Trophoblast cell (in vitro differentiated cells and primary cell): Measurements from ENCODE around the gene SELENOM.
A peak's percentile ranks its signal among the peaks of the same experiment; 100 is the strongest.

Source experiments
- DNase-seq, 2 donors: peaks; one replicate each; pipeline ENCODE4 v3.0.0-alpha.2; 2016
- H2AFZ ChIP-seq: 2 replicates; pipeline ENCODE4 v1.6.1; 2013; ENCODE audit warnings: low read length, moderate library complexity, mild to moderate bottlenecking; ENCODE audit not compliant: insufficient read depth, poor library complexity
- H2AK5ac ChIP-seq: 2 replicates; pipeline ENCODE4 v1.6.1; 2013; ENCODE audit warnings: mild to moderate bottlenecking, low read length
- H2BK120ac ChIP-seq: 2 replicates; pipeline ENCODE4 v1.6.1; 2013; ENCODE audit warnings: low read length, mild to moderate bottlenecking, moderate library complexity; ENCODE audit not compliant: insufficient read depth, poor library complexity
- H2BK12ac ChIP-seq: 2 replicates; pipeline ENCODE4 v1.6.1; 2013; ENCODE audit warnings: mild to moderate bottlenecking, low read length, moderate library complexity
- H2BK5ac ChIP-seq: 2 replicates; pipeline ENCODE4 v1.6.1; 2013; ENCODE audit warnings: low read length, low read depth, moderate library complexity, mild to moderate bottlenecking; ENCODE audit not compliant: poor library complexity
- H3K14ac ChIP-seq: 2 replicates; pipeline ENCODE4 v1.6.1; 2013; ENCODE audit warnings: mild to moderate bottlenecking, low read length
- H3K18ac ChIP-seq: 2 replicates; pipeline ENCODE4 v1.6.1; 2013; ENCODE audit warnings: mild to moderate bottlenecking, low read length
- H3K23ac ChIP-seq: 2 replicates; pipeline ENCODE4 v1.6.1; 2013; ENCODE audit warnings: low read length
- H3K27ac ChIP-seq: 2 replicates; pipeline ENCODE4 v1.5.1; 2013; ENCODE audit warnings: low read depth, mild to moderate bottlenecking, inconsistent platforms, low read length, moderate library complexity
- H3K27me3 ChIP-seq: 2 replicates; pipeline ENCODE4 v1.6.1; 2013; ENCODE audit warnings: inconsistent platforms, mild to moderate bottlenecking, low read length, moderate library complexity; ENCODE audit not compliant: insufficient read depth
- H3K36me3 ChIP-seq, 2 experiments: 1 replicate in 1 of 2; 2 replicates in 1 of 2; pipeline ENCODE4 v1.6.1; 2013; ENCODE audit warnings: low read length in 2 of 2, mild to moderate bottlenecking in 2 of 2, moderate library complexity in 1 of 2; ENCODE audit not compliant: insufficient read depth in 2 of 2, control insufficient read depth in 1 of 2
- H3K4ac ChIP-seq: 2 replicates; pipeline ENCODE4 v1.6.1; 2013; ENCODE audit warnings: low read depth, mild to moderate bottlenecking, low read length, moderate library complexity
- H3K4me1 ChIP-seq, 2 experiments: 1 replicate in 1 of 2; 2 replicates in 1 of 2; pipeline ENCODE4 v1.6.1; 2013; ENCODE audit warnings: low read length in 2 of 2, mild to moderate bottlenecking in 2 of 2, moderate library complexity in 1 of 2; ENCODE audit not compliant: insufficient read depth in 2 of 2, control insufficient read depth in 1 of 2
- H3K4me2 ChIP-seq: 2 replicates; pipeline ENCODE4 v1.6.1; 2013; ENCODE audit warnings: inconsistent platforms, mild to moderate bottlenecking, low read length, moderate library complexity
- H3K4me3 ChIP-seq: 2 replicates; pipeline ENCODE4 v1.5.1; 2013; ENCODE audit warnings: mild to moderate bottlenecking, low read depth, low read length, inconsistent platforms
- H3K79me1 ChIP-seq: one replicate; pipeline ENCODE4 v1.6.1; 2013; ENCODE audit warnings: low read length
- H3K79me2 ChIP-seq: 2 replicates; pipeline ENCODE4 v1.6.1; 2013; ENCODE audit warnings: low read length, mild to moderate bottlenecking; ENCODE audit not compliant: control insufficient read depth, insufficient read depth, poor library complexity
- H3K9ac ChIP-seq: 2 replicates; pipeline ENCODE4 v1.6.1; 2013; ENCODE audit warnings: mild to moderate bottlenecking, low read length
- H3K9me3 ChIP-seq: 2 replicates; pipeline ENCODE4 v1.6.1; 2013; ENCODE audit warnings: low read depth, mild to moderate bottlenecking, control low read depth, inconsistent platforms, low read length; ENCODE audit not compliant: insufficient read depth
- H4K12ac ChIP-seq: 2 replicates; pipeline ENCODE4 v1.6.1; 2013; ENCODE audit warnings: low read depth, mild to moderate bottlenecking, low read length, moderate library complexity
- H4K8ac ChIP-seq: 2 replicates; pipeline ENCODE4 v1.6.1; 2013; ENCODE audit warnings: low read depth, mild to moderate bottlenecking, low read length, moderate library complexity
- H4K91ac ChIP-seq: one replicate; pipeline ENCODE4 v1.6.1; 2013; ENCODE audit warnings: low read depth, mild to moderate bottlenecking, low read length, moderate library complexity
- WGBS: extraction: QIAGEN DNeasy Blood & Tissue Kit; methylation state at CpG from one replicate; pipeline ENCODE4 v1.1.7; 2013; ENCODE audit warnings: missing lambda C conversion rate; ENCODE audit not compliant: insufficient read length, insufficient coverage; ENCODE audit errors: extremely low coverage; 5-methylcytosine and 5-hydroxymethylcytosine counted together

The SELENOM gene

GRCh38 chr22:31122532-31123291 is 15.3 kb upstream of the SELENOM start, which contains the start of gene INPP5J:
TSS of gene INPP5J (plus strand) at chr22:31122966. CDS start at chr22:31123015, 49 bp downstream.
- Histone ChIP-seq H3K79me2 (no peaks in the 10 kb centered on the region), H4K8ac (peak within 1 kb of the TSS; percentile 67), H3K18ac (peak within 1 kb of the TSS; percentile 32), H2AFZ (peak within 1 kb of the TSS; percentile 21), H4K91ac (peak within 1 kb of the TSS; percentile 36), H3K79me1 (peaks cover 3% of the 10 kb centered on the region), H3K4me3 (peak within 1 kb of the TSS; percentile 50), H3K9ac (peak within 1 kb of the TSS; percentile 10), H2BK5ac (peak within 1 kb of the TSS; percentile 18), H3K27ac (no peak within 1 kb of the TSS), H3K4me2 (peak within 1 kb of the TSS; percentile 59), H4K12ac (no peak within 1 kb of the TSS), H2BK12ac (no peak within 1 kb of the TSS), H3K4me1 (peaks cover 0 to 5% of the 10 kb centered on the region in 2 experiments), H3K9me3 (peaks cover 4% of the 10 kb centered on the region), H2AK5ac (no peak within 1 kb of the TSS), H3K14ac (peak within 1 kb of the TSS; percentile 15), H3K4ac (no peak within 1 kb of the TSS), H3K36me3 (no peaks in the 10 kb centered on the region), H2BK120ac (peak within 1 kb of the TSS; percentile 4), H3K27me3 (no peaks in the 10 kb centered on the region), H3K23ac (no peak within 1 kb of the TSS)
- DNase-seq: peak in 1 of 2 donors; percentile 25
- WGBS: no CpG with 5 or more reads among the region's 10 CpGs

DNA sequence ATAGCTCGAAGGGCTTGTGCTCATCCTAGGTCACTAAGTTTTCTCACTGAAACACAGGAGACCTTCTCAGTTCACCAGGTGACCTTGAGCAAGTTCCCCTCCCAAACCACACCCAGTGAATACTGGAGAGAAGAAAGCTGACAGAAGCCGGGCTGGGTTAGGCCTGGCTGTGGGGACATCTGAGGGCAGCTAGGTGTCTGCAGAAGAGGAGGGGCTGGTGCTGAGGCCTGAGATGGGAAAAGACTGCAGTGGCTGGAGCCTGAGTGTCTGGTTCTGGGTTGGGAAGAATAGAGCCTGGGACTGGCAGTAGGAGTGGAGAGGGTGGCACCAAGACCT is 14.8 kb upstream of the SELENOM start:
- Histone ChIP-seq H3K79me1 (peaks cover 3% of the 10 kb centered on the region), H3K9me3 (peaks cover 4% of the 10 kb centered on the region), H2BK120ac (no peak overlapping the region), H3K4me2 (no peak overlapping the region), H2AFZ (no peak overlapping the region), H3K27ac (no peak overlapping the region), H3K36me3 (no peaks in the 10 kb centered on the region), H4K8ac (no peak overlapping the region), H2BK5ac (no peak overlapping the region), H3K4ac (no peak overlapping the region), H3K4me3 (no peak overlapping the region), H3K14ac (no peak overlapping the region), H3K9ac (no peak overlapping the region), H2AK5ac (no peak overlapping the region), H4K12ac (no peak overlapping the region), H4K91ac (no peak overlapping the region), H3K27me3 (no peaks in the 10 kb centered on the region), H3K4me1 (peaks cover 0 to 5% of the 10 kb centered on the region in 2 experiments), H3K79me2 (no peaks in the 10 kb centered on the region), H3K18ac (no peak overlapping the region), H2BK12ac (no peak overlapping the region), H3K23ac (no peak overlapping the region)
- DNase-seq: no peak
- no CpG with 5 or more reads among the region's 2 CpGs for WGBS

- Histone ChIP-seq H2BK12ac (no peak overlapping the region), H2AFZ (no peak overlapping the region), H3K27me3 (no peaks in the 10 kb centered on the region), H3K23ac (no peak overlapping the region), H3K18ac (no peak overlapping the region), H3K9me3 (peaks cover 4% of the 10 kb centered on the region), H2BK5ac (no peak overlapping the region), H3K9ac (no peak overlapping the region), H3K4me3 (no peak overlapping the region), H3K79me1 (peaks cover 3% of the 10 kb centered on the region), H3K27ac (no peak overlapping the region), H3K14ac (no peak overlapping the region), H2BK120ac (no peak overlapping the region), H3K4ac (no peak overlapping the region), H4K12ac (no peak overlapping the region), H2AK5ac (no peak overlapping the region), H3K4me1 (peaks cover 0 to 5% of the 10 kb centered on the region in 2 experiments), H3K36me3 (no peaks in the 10 kb centered on the region), H4K8ac (no peak overlapping the region), H4K91ac (no peak overlapping the region), H3K79me2 (no peaks in the 10 kb centered on the region), H3K4me2 (no peak overlapping the region)
- WGBS: no CpG with 5 or more reads among the region's 4 CpGs
- DNase-seq: no peak
Measured at GRCh38 chr22:31121403-31121802, 14.0 kb upstream of the SELENOM start.

- Histone ChIP-seq H2BK120ac (no peak overlapping the region), H4K8ac (no peak overlapping the region), H3K79me1 (peaks cover 3% of the 10 kb centered on the region), H2AK5ac (no peak overlapping the region), H2BK12ac (no peak overlapping the region), H3K4me3 (no peak overlapping the region), H3K9me3 (peaks cover 4% of the 10 kb centered on the region), H3K27ac (no peak overlapping the region), H3K14ac (no peak overlapping the region), H3K79me2 (no peaks in the 10 kb centered on the region), H3K9ac (no peak overlapping the region), H3K23ac (no peak overlapping the region), H3K36me3 (no peaks in the 10 kb centered on the region), H3K4me1 (peaks cover 0 to 5% of the 10 kb centered on the region in 2 experiments), H2AFZ (no peak overlapping the region), H4K91ac (no peak overlapping the region), H3K27me3 (no peaks in the 10 kb centered on the region), H3K4ac (no peak overlapping the region), H3K4me2 (no peak overlapping the region), H2BK5ac (no peak overlapping the region), H4K12ac (no peak overlapping the region), H3K18ac (no peak overlapping the region)
- no CpG with 5 or more reads among the region's 1 CpG for WGBS
- no peak for DNase-seq
Measured at GRCh38 chr22:31120642-31121041, 13.3 kb upstream of the SELENOM start.
